GM18519 (cell line): ENCODE measurements around the gene C10orf143.

ENCODE experiments used
- ATAC-seq: cut with Tn5 transposase; IDR thresholded peaks from one replicate; pipeline ENCODE4 v1.9.1; 2021; ENCODE audit warnings: mild to moderate bottlenecking, moderate library complexity; ENCODE audit not compliant: unreplicated experiment, low FRiP score

C10orf143 gene

GRCh38 chr10:130062201-130062600 lies 48.4 kb downstream of the C10orf143 start:
- ATAC-seq = no peak

GRCh38 chr10:130061760-130062159 lies 48.9 kb downstream of the C10orf143 start:
- ATAC-seq = no peak

- no peak for ATAC-seq
Observed at GRCh38 chr10:130054021-130054420, 56.6 kb downstream of the C10orf143 start.

- no peak for ATAC-seq
Observed at GRCh38 chr10:130053561-130053960, 57.1 kb downstream of the C10orf143 start.

DNA sequence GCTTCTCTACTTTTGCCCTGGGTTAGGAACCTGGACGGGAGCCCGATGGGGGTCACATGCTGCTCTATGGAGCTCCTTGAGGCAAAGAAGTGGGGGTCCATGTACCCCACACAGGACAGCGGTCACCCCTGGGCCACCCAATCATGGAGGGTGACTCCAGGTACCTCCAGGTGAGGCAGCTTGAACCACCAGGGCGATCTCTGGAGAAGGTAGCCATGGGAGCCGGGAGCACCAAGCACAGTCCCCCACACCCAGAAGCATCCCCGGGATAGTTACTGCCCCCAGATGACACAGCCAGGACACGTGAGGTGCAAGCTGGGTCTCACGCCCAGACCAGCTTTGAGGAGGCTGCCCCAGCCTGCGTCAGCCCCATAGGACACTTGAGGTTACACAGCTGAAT lies 58.4 kb downstream of the C10orf143 start:
- ATAC-seq = no peak

DNA sequence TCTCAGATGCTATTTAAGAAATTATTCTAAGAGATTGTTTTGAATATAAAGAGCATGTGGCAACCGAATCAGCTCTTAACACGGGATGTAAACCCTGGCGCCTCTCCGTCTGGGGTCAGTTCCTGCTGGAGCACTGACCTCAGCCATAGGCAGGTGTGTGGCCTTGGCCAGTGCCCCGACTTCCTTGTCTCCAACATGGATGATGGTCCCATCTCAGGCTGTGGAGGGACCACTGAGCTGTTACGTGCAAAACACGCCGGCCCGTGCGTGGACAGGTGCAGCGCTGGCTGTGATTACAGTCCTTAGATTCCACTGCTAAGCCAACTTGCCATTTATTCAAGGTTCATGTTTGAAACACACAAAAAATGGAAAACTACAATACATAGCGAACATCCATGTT lies 59.9 kb downstream of the C10orf143 start:
- no peak for ATAC-seq

DNA sequence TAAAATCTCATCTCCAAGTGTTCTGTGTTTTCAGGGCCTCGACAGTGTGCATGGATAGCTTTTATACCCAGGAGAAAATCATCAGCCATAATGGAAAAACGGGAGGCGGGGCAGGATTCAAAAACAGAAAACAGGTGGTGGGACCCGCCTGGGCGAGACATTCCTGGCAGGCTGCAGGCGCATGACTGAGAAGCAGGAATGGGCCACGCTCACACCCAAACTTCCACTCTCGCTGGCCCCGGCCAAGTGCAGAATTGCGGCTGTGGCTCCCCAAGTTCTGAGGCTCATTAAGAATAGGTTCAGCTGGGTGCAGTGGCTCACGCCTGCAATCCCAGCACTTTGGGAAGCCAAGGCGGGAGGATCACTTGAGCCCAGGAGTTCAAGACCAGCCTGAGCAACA lies 60.6 kb downstream of the C10orf143 start:
- ATAC-seq = no peak

DNA sequence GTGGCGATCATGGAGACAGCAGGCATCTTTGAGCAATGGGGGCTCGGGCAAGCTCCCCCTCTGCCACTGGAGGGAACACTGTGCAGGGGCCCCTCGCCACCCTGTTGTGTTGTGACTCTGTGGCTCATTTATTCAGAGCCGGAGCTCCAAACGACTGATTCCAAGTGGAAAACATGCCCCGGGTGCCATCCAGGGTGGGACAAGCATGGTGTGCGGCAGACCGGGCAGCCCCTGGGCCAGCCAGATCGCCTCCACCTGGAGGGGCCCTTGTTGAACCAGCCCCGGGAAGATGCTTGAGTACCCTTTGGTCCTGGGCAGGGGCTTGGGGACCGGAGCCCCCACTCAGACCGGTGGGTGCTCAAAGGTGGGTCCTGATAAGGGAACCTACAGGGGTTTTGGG lies 61.4 kb downstream of the C10orf143 start:
- ATAC-seq = no peak

DNA sequence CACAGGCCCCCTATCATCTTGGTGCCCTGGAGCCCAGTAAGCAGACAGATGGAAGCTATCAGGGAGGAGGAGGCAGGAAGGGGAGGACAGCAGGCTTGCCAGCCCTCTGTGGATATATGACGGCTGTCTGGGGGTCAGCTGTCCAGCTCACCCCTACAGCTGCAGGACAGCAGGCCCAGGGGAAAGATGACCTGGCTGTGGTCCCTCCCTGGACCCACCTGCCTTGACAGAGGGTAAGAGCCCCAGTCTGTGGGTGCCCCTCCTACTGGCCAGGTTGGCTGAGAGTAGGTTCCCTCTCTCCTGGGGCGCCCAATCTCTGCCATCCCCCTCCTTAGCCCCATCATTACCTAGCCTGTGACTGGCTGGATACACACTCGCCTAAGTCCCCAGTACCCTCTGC lies 62.5 kb downstream of the C10orf143 start:
- ATAC-seq = no peak

GRCh38 chr10:130047336-130047735 lies 63.3 kb downstream of the C10orf143 start:
- ATAC-seq = no peak

DNA sequence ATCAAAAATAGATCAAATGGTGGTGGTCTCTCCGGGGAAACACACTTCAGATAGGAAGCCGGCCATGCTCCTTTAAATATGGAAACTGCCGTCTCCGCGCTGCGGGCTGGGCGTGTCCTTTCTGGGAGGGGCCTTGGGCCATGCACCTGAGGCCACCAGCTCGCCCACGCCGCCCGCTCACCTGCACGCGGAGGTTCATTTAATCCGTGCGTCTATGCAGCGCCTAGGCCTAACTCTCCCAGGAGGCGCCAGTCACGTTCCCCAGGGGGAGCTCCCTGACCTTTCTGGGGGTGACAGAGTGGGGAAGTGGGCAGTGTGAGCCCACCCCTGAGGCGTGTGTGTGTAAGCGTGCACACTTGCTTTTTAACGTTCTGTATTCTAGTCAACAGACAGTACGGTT lies 64.0 kb downstream of the C10orf143 start:
- no peak for ATAC-seq

DNA sequence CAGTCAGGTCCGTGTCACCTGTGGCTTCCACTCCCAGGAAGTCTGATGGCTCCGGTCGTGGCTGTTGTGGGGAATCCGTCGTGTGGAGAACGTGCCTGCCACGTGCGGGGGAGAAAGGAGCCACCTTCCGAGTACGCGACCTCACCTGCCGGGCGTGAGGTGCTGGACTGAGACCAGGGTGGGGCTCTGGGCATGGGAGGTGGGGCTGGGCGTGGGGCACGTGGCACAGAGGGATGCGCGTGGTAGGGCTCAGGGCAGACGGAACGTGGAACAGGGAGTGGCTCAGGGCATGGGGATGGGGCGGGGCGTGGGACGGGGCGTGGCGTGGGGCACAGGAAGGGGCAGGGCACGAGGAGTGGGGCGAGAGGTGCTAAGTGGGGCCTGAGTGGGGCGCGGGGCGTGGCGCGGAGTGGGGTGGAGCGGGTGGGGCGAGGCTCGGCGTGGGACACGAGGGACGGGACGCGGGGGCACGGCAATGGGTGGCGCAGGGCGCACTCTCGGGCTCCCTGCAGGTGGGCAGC lies 64.8 kb downstream of the C10orf143 start:
- no peak for ATAC-seq

- ATAC-seq = no peak
Observed at GRCh38 chr10:130045091-130045652, 65.5 kb downstream of the C10orf143 start.

- ATAC-seq = no peak
Observed at GRCh38 chr10:130044067-130045061, 66.3 kb downstream of the C10orf143 start.

- no peak for ATAC-seq
Observed at GRCh38 chr10:130043491-130043890, 67.1 kb downstream of the C10orf143 start.

DNA sequence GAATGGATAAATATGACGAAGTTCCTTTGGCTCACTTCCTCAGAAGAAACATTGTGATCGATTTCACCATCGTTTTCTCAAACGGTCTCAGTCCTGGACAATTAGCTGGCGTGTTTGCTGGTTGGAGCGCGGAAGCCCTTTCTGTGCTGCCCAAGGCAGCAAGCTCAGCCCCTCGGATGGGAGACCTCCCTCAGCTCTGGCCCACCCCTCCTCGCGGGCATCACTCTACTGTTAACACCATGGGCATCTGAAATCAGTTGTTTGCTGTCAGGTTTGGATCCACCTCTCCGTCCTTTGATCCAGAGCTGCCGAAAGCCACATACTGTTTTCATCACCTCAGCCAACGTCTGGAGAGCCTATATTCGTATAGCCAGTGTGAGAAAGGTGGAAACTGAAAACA lies 68.2 kb downstream of the C10orf143 start:
- ATAC-seq = no peak

GRCh38 chr10:130041451-130042371 lies 68.9 kb downstream of the C10orf143 start:
- no peak for ATAC-seq

- ATAC-seq = no peak
Observed at GRCh38 chr10:130040817-130041330, 69.8 kb downstream of the C10orf143 start.

GRCh38 chr10:130040351-130040750 lies 70.3 kb downstream of the C10orf143 start:
- ATAC-seq = no peak

DNA sequence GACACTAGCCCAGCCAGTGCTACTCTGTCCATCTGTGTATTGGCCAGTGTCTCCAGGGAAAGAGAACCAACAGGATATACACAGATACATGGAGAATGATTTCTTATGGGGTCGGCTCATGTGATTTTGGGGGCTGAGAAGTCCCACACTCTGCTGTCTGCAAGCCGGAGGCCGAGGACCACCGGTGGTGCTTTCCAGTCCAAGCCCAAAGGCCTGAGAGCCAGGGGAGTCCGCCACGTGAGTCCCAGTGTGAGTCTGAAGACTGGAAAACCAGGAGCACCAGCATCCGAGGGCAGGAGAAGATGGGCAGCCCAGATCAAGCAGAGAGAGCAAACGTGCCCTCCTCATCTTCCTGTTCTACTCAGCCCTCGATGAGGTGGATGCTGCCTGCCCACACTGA lies 71.5 kb downstream of the C10orf143 start:
- ATAC-seq = no peak
